Mesodermal cell (in vitro differentiated cells): Measurements from ENCODE around the gene SSH2.
"Not testable (repeated sequence)": the region's sequence is repeated elsewhere in the genome, so short reads cannot be mapped to it uniquely, and the experiment has no call there.

Experiments
- H3K27ac ChIP-seq: 2 replicates; pipeline ENCODE4 v1.7.0; 2013; ENCODE audit warnings: mild to moderate bottlenecking, low read depth, low read length, moderate library complexity; ENCODE audit not compliant: severe bottlenecking
- H3K36me3 ChIP-seq: 2 replicates; pipeline ENCODE4 v1.7.1; 2013; ENCODE audit warnings: mild to moderate bottlenecking, low read length, moderate library complexity; ENCODE audit not compliant: control insufficient read depth, insufficient read depth
- H3K4me1 ChIP-seq: one replicate; pipeline ENCODE4 v1.7.1; 2013; ENCODE audit warnings: mild to moderate bottlenecking, low read length; ENCODE audit not compliant: insufficient read depth, control insufficient read depth, poor library complexity, severe bottlenecking
- H3K4me3 ChIP-seq: 2 replicates; pipeline ENCODE4 v1.7.0; 2013; ENCODE audit warnings: low read length, control low read depth, mild to moderate bottlenecking; ENCODE audit not compliant: insufficient read depth, poor library complexity, severe bottlenecking; ENCODE audit errors: extremely low read depth
- H3K9me3 ChIP-seq: 2 replicates; pipeline ENCODE4 v1.7.1; 2013; ENCODE audit warnings: mild to moderate bottlenecking, low read length, moderate library complexity; ENCODE audit not compliant: control insufficient read depth
- WGBS, 2 experiments: methylation state at CpG; one replicate each; pipeline ENCODE4 v1.1.5; 2013; ENCODE audit warnings: missing lambda C conversion rate in 2 of 2; ENCODE audit not compliant: insufficient coverage in 2 of 2; 5-methylcytosine and 5-hydroxymethylcytosine counted together

The SSH2 gene

DNA sequence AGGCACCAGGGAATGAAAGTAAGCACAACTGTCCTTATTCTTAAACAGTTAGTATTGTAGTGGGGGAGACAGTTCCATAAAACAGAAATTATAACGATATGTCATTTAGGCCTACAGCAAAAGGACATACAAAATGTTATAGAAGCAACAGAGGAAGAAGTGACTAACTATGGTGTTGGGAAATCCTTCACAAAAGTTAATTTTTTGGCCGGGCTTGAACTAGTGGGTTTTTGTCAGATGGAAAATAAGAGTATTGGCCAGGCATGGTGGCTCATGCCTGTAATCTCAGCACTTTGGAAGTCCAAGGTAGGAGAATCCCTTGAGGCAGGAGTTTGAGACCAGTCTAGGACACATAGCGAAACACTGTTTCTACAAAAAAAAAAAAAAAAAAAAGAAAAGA, 127.8 kb downstream of the SSH2 start:
- no peaks in the 10 kb centered on the region for H3K36me3 ChIP-seq
- no peaks in the 10 kb centered on the region for H3K4me1 ChIP-seq
- WGBS, 2 experiments: 100% methylated on average over 1 to 2 of the region's 3 CpGs
- no peaks in the 10 kb centered on the region for H3K9me3 ChIP-seq
- no peak overlapping the region for H3K27ac ChIP-seq
- no peak overlapping the region for H3K4me3 ChIP-seq

DNA sequence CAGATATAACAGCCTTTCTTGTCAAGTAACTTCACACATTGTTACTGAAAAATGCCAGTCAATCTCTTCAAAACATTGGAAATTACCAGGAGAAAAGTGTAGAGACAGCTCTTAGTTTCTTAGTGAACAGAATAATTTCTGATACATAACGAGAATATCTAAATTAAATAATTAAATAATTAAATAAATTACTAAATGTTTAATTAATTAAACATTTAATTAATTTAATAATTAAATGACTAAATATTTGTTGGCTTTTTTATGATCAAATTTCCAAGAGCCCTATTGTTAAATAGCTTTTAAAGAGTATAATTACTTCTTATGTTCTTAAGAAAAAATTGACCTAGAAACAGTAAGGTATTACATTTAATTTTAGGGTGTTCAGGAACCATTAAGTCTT, 129.6 kb downstream of the SSH2 start:
- Histone ChIP-seq H3K4me1 (no peaks in the 10 kb centered on the region), H3K27ac (no peak overlapping the region)
- WGBS, 2 experiments: no CpG with 5 or more reads among the region's 1 CpG

DNA sequence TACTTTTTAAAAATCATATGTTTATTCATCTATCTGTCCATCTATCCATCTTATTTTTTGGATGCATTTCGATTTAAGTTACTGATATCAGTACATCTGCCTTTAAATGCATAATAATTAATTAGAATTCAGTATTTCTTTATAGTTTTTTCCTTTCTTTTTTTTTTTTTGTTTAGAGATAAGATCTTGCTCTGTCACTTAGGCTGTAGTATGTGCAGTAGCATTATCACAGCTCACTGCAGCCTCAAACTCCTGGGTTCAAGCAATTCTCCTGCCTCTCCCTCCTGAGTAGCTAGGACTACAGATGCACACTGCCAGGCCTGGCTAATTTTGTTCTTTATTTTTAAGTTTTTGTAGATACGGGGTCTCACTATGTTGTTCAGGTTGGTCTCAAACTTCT, 133.4 kb downstream of the SSH2 start:
- H3K4me3 ChIP-seq: no peak overlapping the region
- WGBS, 2 experiments: 100% methylated on average over 1 of the region's 2 CpGs; no CpG with 5 or more reads in 1 of the 2 experiments
- no peaks in the 10 kb centered on the region for H3K9me3 ChIP-seq
- no peak overlapping the region for H3K27ac ChIP-seq
- H3K4me1 ChIP-seq: no peaks in the 10 kb centered on the region
- peaks cover 5% of the 10 kb centered on the region for H3K36me3 ChIP-seq

More for the DNA sequence above, 129.6 kb downstream of the SSH2 start:
- no peak overlapping the region for H3K4me3 ChIP-seq
- H3K9me3 ChIP-seq: no peaks in the 10 kb centered on the region
- H3K36me3 ChIP-seq: no peaks in the 10 kb centered on the region

DNA sequence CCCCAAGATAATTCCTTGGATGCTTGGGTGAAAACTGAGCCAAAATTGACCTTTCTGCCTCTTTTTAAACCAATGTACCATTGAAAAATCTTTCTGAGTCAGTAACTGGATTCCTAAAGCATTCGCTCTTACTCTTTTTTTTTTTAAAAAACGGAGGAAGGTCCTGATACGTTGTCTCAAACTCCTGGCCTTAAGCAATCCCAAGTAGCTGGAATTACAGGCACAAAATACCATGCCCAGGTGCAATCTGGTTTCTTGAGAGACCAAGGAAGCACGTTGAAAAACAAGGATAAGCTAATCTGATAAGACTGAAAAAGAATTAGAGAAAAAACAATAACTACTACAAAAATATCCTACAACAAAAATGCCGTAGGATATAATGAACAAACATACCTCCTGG, 136.5 kb downstream of the SSH2 start:
- Histone ChIP-seq H3K27ac (no peak overlapping the region), H3K36me3 (peaks cover 5% of the 10 kb centered on the region), H3K4me3 (no peak overlapping the region), H3K9me3 (no peaks in the 10 kb centered on the region), H3K4me1 (no peaks in the 10 kb centered on the region)
- WGBS, 2 experiments: 67 to 100% methylated on average over 1 to 3 of the region's 5 CpGs

DNA sequence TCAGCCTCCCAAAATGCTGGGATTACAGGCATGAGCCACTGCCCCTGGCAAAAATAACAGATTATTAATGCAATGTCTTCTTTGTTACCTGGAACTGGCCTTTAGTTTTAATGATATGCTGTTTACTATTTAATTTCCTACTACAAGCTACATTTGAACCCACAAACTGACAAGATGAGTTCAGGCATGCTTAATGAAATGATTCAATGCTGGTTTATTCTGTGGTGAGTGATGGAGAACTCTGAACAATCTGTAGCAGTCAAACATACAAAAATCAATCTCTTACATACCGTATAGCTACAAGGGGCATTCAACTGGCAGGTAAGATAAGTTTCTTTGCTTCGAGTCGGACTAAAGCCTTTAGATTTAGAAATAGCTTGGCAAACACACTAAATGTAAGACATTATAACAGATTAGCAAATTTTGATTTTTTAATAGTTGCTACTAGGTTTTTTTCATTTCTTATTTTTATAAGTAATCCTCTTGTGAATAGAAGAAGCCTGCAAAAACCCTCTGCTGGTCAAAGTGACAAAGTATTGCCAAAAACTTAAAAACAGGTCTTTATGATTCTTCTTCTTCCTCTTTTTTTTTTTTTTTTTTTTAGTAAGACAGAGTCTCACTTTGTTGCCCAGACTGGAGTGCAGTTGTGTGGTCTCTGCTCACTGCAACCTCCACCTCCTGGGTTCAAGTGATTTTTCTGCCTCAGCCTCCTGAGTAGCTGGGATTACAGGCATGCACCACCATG, 138.5 kb downstream of the SSH2 start:
- WGBS, 2 experiments: no CpG with 5 or more reads among the region's 3 CpGs
- Histone ChIP-seq H3K36me3 (peaks cover 5% of the 10 kb centered on the region), H3K4me3 (no peak overlapping the region), H3K9me3 (no peaks in the 10 kb centered on the region), H3K27ac (no peak overlapping the region), H3K4me1 (no peaks in the 10 kb centered on the region)

DNA sequence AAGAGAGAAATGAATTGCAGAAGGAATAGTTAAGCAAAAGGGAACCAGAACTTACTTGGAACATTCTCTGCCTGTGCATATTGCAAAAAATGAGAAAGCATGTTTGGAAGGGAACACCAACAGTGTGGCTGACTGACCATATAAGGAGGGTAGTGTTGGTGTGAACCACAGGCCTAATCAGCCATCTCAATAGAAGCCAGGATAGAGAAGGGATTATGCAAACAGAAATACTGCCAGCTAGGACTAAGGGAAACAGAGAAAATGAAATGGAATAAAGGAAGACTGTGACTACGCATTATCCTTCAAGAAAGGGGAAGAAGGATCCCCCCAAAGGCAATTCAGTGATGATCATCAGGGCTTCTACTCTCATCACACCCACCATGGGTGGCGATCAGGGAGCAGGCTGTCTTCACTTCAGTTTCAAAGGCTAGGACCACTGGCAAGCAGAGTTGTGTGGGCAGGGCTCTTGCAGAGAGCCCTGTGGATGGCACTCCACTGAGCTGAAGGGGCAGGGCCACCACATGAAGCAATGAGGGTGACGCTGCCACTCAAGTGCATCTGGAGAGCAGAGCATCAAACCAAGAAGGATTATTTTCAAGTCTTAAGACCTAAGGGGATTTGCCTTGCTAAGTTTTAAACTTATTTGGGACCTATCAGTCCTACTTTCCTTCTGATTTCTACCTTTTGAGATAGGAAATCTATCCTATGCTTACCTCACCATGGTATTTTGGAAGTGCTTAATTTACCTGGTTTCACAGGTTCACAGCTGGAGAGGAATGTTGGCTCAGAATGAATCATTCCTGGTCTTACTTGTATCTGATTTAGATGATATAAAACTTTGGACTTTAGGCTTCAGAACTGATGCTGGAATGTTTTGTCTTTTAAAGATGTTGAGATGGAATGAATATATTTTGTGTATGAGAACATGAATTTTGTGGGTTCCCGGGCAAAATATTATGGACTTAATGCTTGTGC, 140.5 kb downstream of the SSH2 start:
- 95 to 100% methylated on average over 2 to 3 of the region's 4 CpGs for WGBS, 2 experiments
- Histone ChIP-seq H3K27ac (no peak overlapping the region), H3K36me3 (peaks cover 5% of the 10 kb centered on the region), H3K9me3 (no peaks in the 10 kb centered on the region), H3K4me3 (no peak overlapping the region), H3K4me1 (peaks cover 5% of the 10 kb centered on the region)

DNA sequence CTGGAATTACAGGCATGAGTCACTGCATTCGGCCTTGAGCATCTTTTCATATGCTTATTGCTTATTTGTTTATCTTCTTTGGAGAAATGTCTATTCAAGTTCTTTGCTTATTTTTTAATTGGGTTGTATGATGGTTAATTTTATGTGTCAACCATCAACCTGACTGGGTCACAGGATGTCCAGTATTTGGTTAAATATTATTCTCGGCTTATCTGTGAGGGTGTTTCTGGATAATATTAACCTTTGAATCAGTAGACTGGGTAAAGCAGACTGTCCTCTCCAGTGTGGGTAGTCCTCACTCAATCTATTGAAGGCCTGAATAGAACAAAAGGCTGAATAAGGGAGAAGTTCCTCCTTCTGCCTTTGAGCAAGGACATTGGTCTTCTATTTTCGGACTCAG, 142.0 kb downstream of the SSH2 start:
- Histone ChIP-seq H3K4me3 (no peak overlapping the region), H3K4me1 (peaks cover 9% of the 10 kb centered on the region), H3K27ac (no peak overlapping the region), H3K9me3 (no peaks in the 10 kb centered on the region), H3K36me3 (peaks cover 4% of the 10 kb centered on the region)
- WGBS, 2 experiments: 96 to 100% methylated on average over 2 of the region's 3 CpGs

DNA sequence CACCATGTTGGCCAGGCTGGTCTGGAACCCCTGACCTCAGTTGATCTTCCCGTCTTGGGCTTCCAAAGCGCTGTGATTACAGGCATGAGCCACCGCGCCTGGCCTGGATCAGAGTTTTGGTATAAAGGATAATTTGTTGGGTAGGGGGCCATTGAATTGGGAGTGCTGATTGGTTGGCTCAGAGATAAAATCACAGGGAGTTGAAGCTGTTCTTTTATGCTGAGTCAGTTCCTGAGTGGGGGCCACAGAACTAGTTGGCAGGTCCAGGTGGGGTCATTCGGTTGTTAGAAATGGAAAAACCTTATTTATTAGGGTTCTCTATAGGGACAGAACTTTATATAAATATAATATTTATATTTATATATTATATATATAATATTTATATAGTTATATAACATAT, 147.1 kb downstream of the SSH2 start:
- H3K36me3 ChIP-seq: peaks cover 5% of the 10 kb centered on the region
- no peak overlapping the region for H3K4me3 ChIP-seq
- H3K9me3 ChIP-seq: no peaks in the 10 kb centered on the region
- H3K27ac ChIP-seq: no peak overlapping the region
- WGBS, 2 experiments: 96 to 100% methylated on average over 3 to 4 of the region's 5 CpGs
- peaks cover 9% of the 10 kb centered on the region for H3K4me1 ChIP-seq

DNA sequence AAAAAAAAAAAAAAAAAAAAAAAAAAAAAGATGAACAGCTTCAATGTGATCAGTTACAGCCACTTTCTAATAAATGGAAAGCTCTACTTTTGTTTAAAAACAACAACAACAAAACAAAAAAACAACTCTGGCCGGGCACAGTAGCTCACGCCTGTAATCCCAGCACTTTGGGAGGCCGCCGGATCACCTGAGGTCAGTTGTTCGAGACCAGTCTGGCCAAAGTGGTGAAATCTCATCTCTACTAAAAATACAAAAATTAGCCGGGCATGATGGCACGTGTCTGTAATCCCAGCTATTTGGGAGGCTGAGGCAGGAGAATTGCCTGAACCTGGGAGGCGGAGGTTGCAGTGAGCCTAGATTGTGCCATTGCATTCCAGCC, 150.2 kb downstream of the SSH2 start:
- H3K9me3 ChIP-seq, H3K4me3 ChIP-seq, H3K4me1 ChIP-seq, H3K27ac ChIP-seq: not testable (repeated sequence)
- peaks cover 14% of the 10 kb centered on the region for H3K36me3 ChIP-seq
- WGBS, 2 experiments: 95 to 100% methylated on average over 2 to 3 of the region's 8 CpGs

DNA sequence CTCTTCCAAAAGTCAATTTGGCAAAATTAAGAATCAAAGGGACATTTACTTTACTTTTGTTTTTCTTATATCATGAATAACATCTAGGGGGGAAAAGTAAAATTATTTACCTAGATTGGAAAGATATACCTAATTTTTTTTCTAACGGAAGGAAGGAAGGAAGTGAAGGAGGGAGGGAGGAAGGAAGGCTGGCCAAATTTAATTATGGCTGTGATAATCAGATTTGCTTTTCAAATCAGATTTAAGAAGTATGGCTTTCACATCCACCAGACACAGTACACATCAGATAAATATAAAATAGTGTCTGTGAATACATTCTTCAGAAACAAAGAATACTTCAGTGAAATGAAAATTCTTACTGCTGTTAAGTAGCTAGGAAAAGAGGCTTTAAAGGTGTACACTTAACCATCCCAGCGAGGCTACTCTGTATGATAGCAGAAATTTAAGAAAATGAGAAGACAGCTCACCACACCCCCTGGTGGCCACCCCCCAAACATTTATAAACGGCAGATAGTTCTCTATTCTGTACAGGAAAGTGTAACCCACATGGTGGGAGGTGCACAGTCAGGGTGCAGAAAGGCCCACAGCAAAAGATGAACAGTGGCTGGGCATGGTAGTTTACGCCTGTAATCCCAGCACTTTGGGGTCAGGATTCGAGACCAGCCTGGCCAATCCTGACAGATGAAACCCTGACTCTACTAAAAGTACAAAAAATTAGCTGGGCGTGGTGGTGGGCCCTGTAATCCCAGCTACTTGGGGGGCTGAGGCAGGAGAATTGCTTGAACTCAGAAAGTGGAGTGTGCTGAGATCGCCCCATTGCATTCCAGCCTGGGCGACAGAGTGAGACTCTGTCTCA, 150.8 kb downstream of the SSH2 start:
- Histone ChIP-seq H3K27ac (no peak overlapping the region), H3K36me3 (peaks cover 14% of the 10 kb centered on the region), H3K4me1 (peaks cover under 1% of the 10 kb centered on the region), H3K4me3 (no peak overlapping the region), H3K9me3 (no peaks in the 10 kb centered on the region)
- 69 to 92% methylated on average over 4 of the region's 8 CpGs for WGBS, 2 experiments
